Activated gamma-delta T cell treated with Interleukin-2 at 50 U/mL for 16 hours (primary cell): ENCODE results near the gene ZFAND3.

Experiments
- DNase-seq: peaks from one replicate; pipeline ENCODE4 v3.0.0-alpha.2; 2020

ZFAND3 gene

DNA sequence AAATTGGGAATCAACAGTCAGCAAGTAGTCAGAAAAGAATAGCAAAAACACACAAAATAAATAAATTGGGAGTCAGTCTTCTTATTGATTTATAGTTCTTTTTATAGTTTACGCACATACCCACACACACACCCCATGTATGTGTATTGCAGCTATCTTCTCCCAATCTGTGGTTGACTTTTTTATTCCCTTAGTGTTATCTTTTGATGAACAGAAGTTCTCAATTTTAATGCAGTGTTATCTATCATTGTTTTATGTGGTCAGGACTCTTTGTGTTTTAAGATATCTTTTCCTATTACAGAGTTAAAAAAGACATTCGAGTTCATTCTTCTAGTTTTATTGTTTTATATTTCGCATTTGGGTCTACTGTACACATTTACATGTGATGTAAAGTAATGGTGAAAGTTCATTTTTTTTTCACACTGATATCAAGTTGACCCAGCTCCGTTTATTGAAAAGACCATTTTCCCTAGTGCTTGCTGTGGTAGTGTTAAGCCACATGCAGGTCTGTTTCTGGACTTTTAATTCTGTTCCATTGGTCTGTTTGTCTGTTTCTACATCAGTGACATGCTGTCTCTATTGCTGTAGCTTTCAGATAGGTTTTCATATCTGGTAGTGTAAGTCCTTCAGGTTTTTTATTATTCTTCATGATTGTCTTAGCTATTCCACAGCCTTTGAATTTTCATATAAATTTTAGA is 78.4 kb downstream of the ZFAND3 start:
- DNase-seq, result no peak

DNA sequence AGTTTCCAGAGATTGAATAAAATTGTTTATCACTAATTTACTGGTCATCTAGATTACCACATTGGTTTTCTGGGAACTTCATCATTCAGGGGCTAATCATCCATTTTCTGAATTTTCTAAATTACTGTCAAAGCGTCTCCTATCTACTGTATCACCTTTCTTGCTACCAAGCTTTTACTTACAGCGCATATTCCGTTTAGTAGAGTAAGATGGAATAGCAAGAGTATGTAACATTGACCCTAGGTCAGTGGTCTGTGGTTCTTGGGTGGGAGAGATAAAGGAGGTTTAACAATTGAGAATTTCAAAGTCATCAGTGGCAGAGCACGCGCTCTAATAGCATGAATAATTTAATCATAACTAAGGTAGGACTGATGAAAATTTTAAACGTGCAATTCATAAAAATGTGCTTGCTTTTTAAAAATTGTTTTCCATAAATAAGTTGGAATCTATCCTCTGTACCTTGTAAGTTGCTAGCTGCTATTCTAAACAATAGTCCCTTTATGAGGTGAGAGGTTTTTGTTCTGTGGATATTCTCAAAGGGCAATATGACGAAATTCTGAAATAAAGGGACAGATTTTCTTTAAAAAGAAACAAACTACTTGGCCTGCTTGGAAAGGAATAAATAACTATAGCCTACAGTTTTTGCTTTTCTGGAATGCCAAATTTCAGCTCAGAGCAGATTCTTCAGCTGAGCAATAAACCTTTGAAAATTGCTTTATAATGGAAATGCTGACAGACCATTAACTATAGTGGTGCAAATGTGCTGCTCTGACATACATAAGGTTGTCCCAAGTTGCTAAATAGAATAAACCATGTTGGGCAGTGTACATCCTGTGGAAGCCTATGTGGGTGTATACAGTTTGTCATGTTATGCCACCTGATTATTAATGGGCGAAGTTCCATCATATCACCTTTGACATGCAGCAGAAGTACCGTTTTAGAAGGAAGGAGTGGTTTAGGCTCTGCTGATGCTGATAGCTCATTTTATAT is 84.1 kb downstream of the ZFAND3 start:
- no peak for DNase-seq

DNA sequence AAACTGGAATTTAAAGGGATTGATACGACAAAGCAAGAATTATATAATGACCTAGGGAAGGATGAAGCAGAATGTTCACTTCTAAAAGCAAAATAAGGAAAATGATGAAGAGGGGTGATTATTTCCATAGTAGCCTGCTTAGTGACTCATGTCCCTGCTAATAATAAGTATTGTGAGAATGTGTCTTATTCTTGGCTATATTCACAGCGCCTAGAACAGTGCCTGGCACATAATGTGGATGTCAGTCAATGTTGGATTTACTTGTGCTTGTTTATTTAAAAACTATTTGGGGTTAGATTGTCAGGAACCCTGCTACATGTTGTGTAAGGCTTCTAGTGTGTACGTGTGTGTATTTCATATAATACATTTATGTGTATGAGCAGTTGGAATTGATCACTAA is 85.1 kb downstream of the ZFAND3 start:
- DNase-seq, result no peak

DNA sequence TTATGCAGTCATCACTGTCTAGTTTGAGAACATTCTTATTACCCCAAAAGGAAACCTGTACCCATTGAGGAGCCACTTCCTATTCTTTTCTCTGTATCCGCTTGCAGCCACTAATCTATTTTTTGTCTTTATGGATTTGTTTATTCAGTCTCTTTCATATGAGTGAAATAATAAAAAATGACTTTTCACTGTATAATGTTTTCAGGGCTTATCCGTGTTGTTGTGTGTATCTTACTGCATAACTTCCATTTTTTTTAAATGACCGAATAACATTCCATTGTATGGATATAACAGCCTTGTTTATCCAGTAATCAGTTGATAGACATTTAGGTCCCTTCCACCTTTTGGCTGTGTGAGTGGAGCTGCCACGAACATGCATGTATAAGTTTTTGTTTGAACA is 86.6 kb downstream of the ZFAND3 start:
- no peak for DNase-seq

DNA sequence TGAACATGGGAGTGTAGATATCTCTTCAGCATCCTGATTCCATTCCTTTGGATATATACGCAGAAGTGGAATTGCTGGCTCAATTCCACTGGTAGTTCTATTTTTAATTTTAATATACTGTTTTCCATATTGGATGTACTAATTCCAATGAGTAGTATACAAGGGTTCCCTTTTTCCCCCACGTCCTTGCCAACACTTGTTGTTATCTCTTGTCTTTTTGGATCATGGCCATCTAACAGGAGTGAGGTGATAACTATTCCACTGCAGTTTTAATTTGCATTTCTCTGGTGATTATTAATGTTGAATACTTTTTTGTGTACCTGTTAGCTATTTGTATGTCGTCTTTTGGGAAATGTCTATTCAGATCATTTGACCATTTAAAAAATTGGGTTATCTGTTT is 91.5 kb downstream of the ZFAND3 start:
- DNase-seq, result no peak

DNA sequence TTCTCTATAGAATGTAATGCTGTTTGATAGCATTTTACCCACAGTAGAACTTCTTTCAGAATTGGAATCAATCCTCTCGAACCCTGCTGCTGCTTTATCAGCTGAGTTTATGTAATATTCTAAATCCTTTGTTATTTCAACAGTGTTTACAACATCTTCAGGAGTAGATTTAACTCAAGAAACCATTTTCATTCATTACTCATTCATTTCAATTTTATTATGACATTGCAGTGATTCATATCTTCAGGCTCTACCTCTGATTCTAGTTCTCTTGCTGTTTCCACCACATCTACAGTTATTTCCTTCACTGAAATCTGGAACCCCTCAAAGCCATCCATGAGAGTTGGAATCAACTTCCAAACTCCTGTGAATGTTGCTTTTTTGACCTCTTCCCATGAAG is 93.7 kb downstream of the ZFAND3 start:
- DNase-seq, result no peak

DNA sequence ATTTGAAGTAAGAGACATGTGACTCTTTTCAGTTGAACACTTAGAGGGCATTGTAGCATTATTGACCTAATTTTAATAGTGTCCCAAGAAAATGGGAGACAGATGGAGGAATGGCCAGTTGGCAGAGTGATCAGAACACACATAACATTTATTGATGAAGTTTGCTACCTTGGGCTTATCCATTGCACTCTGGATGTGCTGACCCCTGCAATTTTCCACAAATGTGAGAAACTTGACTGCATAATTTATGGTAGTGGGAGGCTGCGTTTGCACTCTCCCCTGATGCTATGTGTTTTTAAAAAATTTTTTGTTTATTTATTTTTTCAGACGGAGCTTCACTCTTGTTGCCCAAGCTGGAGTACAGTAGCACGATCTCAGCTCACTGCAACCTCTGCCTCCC is 95.9 kb downstream of the ZFAND3 start:
- no peak for DNase-seq

DNA sequence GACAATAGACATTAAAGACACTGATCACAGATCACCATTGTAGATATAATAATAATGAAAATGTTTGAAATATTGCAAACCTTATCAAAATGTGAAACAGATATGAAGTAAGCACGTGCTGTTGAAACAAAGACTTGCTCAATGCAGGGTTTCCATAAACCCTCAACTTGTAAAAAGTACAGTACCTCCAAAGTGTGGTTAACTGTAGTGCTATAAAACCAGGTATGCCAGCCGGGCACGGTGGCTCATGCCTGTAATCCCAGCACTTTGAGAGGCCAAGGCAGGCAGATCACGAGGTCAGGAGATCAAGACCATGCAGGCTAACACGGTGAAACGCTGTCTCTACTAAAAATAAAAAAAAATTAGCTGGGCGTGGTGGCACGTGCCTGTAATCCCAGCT is 96.6 kb downstream of the ZFAND3 start:
- no peak for DNase-seq

DNA sequence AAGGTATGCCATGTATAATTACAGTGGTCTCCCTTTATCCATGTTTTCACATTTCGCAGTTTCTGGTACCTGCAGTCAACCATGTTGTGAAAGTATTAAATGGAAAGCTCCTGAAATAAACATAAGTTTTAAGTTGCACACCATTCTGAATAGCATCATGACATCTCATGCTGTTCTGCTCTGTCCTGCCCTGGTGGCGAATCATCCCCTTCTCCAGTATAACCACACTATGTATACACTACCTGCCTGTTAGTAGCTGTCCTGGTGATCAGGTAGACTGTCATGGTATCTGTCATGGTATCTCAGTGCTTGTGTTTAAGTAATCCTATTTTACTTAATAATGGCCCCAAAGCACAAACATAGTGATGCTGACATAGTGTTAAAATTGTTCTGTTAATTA is 97.1 kb downstream of the ZFAND3 start:
- no peak for DNase-seq

DNA sequence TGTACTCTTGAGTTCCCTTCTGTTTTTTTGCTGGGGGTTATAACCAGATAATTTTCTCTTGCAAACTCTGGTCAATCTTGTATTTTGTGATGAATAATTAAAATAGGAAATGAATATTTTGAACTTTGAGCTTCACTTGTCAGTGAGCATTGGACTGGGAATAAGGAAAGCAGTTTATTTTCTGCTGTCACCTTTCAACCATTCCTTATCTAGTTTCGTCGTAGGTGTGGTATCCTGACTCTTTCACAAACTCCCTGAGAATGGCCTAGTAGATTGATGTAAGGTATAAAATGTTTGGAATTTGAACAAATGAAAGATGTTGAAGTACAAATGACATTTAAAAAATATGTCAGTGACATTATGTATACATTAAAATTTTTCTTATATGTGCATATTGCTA is 98.0 kb downstream of the ZFAND3 start:
- no peak for DNase-seq

DNA sequence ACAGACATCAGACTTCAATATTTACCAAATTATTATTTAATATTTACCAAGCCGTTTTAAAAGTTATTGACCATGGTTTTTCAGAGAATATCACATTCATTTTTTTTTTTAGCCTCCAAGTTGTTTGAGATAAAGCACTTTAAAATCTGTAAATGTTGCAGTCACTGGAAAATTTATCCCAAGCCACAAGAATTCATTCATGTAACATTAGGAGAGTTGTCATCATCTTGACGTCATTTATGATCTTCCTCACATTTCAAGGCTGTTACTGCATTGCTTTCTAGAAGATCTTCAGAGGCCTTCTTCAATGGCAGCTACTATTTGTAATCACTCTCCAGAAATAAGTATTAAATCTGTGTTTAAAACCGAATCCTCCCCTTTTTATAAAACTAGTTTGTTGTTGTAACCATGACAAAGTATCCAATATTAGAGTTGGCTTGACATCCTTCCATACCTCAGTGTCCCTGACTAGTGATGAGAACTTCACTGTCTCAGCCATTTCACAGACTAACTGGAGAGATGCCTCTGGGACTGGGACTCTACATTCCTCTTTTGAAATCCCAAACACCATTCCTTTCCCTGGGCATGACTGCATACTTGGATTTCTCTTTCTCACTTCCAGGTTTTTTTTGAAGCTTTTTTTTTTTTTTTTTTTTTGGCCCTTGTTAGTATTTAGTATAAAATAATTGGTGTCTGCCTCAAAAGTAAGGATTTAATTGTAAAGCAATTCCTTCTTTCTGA is 100.1 kb downstream of the ZFAND3 start:
- no peak for DNase-seq

DNA sequence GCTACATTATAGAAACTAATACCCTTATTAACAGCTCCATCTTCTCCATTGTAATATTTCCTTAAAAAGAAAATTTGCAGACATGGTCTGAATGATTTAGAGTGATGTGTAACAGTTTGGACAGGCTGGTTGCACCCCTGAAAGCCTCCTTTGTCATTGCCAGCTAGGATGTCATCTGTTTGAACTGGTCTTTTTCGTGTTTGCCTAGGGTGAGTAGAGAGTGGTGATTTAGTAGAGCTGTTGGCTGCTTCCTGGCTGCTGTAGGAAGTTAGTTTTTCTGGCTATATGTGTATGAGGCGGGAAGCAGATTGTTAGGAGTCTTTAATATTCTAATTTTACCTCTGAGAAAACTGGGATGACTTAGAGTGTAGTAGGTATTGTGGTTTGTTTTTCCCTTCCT is 101.1 kb downstream of the ZFAND3 start:
- no peak for DNase-seq

DNA sequence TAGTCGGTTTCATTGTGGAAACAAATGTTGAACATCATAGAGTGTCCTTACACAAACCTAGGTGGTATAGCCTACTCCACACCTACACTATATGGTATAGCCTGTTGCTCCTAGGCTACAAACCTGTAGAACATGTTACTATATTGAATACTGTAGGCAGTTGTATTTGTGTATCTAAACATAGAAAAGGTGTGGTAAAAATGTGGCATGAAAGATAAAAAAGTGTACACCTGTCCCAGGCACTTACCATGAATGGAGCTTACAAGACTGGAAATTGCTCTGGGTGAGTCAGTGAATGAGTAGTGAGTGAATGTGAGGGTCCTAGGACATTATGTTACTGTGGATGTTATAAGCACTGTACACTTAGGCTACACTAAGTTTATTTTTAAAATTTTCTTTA is 103.0 kb downstream of the ZFAND3 start:
- no peak for DNase-seq

DNA sequence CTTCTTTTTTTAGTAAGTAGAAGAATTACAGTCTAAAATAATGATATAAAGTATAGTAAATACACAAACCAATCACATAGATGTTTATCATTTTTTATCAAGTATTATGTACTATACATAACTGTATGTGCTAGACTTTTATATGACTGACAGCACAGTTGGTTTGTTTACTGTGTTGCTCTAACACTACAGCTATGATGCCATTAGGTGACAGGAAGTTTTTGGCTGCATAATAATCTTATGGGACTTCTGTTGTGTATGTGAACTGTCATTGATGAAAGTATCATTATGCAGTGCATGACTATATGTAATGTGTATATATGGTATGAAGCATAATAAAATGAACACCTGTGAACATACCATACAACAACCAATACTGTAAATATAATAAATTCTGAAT is 104.0 kb downstream of the ZFAND3 start:
- DNase-seq, result no peak

DNA sequence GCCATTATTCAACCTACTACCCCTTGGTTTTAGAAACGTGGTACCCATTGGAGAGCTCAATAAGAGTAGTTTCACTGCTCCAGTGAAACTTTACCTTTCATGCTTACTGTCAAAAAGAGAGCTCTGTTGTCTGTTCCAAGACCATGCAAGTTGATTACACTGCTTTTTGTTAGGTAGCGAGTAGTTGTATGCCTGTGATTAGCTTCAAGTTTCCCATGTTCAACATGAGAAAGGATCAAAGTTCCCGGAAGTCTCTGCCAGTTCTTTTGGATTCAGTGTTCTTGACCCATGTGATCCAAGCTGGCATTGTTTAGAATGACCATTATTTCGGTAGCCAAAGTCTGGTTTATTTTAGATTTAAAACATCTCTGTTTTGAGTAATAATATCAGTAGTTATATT is 107.1 kb downstream of the ZFAND3 start:
- no peak for DNase-seq

DNA sequence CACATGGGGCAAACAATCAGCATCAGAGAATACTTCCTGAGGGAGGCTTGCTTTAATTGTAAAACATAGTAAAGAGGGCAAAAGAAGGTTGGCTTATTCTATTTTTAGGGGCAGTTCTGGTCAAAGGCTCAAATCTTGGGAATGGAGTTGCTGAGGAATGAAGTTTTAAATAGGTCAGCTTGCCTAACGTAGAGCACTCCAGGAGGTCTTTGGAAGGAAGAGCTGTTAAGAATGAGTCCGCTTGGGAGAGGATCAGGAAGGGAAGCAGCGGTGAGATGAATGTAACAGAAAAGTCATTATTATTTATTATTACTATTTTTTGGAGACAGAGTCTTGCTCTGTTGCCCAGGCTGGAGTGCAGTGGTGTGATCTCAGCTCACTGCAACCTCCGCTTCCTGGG is 108.7 kb downstream of the ZFAND3 start:
- DNase-seq, result no peak

DNA sequence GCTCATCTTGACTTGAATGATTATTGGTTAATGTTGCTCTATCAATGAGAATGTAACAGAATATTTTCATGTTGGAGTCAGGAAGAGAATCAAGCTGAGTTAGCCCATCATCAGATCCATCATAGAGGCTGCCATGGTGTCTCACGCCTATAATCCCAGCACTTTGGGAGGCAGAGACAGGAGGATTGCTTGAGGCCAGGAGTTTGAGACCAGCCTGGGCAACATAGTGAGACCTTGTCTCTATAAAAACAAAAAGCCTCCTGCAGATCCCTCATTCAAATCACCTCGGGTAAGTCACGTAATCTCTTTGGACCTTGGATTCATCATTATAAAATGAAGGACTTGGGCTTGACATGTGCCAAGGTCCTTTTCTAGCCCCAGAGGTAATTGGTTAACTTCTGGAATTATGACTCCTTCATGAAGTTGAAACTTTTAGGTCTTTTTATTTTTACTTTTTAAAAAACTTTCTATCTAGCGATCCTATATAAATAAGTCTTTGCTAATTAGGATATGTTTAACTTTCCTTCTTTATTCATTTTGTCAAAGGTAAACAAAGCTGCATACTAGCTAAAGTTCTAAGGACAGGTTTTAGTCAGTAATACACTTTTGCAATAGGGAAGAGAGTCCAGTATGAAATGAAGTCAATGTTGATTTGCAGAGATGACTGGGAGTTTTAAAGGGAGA is 110.9 kb downstream of the ZFAND3 start:
- no peak for DNase-seq

DNA sequence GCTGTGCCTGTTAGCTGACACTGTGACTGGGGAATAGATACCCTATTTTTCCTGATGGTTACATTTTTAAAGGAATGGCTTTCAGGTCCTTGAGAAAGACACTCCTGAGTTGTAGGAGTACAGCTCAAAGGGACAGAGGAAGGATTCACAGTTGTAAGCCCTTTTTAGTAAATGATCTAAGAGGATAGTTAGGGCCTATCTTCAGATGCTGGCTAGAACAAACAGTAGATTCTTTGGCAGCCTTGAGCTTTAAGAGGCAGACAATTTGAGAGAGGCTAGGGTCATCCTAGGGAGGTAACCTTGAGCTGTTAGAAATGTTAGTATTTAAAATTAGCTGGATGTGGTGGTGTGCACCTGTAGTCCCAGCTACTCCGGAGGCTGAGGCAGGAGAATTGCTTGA is 111.5 kb downstream of the ZFAND3 start:
- DNase-seq, result no peak

DNA sequence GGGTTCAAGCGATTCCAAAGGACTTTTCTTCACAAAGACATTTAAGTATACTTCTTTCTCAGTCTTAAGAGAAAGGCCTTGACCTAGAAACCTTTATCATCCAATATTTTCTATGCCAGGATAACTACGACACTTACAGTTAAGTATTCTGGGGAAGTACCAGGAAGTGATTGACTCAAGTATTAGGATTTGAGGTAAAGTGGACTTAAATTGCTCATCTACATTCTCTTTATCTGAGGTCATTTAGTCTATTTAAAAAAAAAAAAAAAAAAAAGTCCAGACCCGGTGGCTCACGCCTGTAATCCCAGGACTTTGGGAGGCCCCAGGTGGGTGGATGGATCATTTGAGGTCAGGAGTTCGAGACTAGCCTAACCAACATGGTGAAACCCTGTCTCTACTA is 114.7 kb downstream of the ZFAND3 start:
- DNase-seq, result no peak

DNA sequence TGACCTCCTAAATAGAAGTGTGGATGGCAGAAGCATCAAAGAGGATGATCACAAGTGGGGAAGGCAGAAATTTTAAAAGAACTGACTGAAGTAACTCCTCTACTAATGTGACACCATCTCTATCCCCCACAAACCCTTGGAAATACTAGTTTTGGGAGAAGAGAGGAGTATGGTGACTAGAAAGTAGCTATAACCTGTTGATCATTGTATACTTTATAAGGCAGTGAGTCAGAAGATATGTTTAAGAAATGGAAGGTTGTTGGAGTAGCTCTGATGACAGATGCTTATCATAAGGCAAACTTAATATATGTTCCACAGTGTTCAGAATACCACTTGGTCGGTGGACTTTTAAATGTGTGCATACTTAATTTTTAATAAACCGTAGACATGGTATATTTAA is 116.6 kb downstream of the ZFAND3 start:
- no peak for DNase-seq

DNA sequence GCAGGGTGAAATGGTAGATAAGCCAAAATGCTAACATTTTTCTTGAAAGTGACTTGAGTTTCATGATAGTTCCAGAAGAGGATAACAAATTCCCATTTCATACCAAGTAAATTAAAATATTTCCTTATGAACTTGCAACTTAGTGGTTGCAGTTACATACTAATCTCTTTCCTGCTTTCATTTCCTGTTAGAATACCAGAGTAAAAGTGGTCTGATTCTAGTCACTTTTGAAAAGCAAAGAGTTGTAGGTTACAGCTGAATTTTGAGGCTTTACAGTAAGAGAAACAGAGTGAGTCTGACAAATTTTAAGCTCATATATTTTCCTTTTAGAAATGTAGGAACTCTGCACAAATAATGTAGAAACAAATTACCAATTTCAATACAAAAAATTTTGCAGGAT is 117.4 kb downstream of the ZFAND3 start:
- no peak for DNase-seq

DNA sequence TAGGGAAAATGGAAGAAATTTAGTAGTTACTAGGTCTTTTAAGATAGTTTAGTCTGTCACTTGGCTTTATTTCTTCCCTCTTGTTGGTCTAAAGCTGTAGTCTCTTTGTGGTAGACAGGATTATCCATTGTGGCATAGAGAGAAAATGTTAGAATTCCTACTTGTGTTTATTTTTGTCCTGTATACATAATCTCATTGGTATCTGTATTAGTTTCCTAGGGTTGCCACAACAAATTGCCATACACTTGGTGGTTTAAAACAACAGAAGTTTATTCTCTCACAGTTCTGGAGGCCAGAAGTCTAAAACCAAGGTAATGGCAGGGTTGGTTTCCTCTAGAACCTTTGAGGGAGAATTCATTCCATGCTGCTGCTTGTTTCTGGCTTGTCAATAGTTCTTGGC is 119.4 kb downstream of the ZFAND3 start:
- no peak for DNase-seq
